Measurements from ENCODE around the gene KLHL2.
"Not testable (repeated sequence)": the region's sequence is repeated elsewhere in the genome, so short reads cannot be mapped to it uniquely, and the experiment has no call there.

KLHL2 gene

GRCh38 chr4:165232623-165233433 lies 25.5 kb downstream of the KLHL2 start:
- not testable (repeated sequence) for DNase-seq (ENCODE audit: low read depth in 2 of 2)

- no peak for DNase-seq (ENCODE audit: low read depth in 2 of 2)
Measured at GRCh38 chr4:165234766-165235165, 27.4 kb downstream of the KLHL2 start.

- DNase-seq (ENCODE audit: low read depth in 2 of 2), result not testable (repeated sequence)
Measured at GRCh38 chr4:165236852-165237251, 29.5 kb downstream of the KLHL2 start.

- DNase-seq (ENCODE audit: low read depth in 2 of 2), result not testable (repeated sequence)
Measured at GRCh38 chr4:165238041-165238640, 30.8 kb downstream of the KLHL2 start.

- not testable (repeated sequence) for DNase-seq (ENCODE audit: low read depth in 2 of 2)
Measured at GRCh38 chr4:165240761-165241160, 33.4 kb downstream of the KLHL2 start.

GRCh38 chr4:165244148-165244547 lies 36.8 kb downstream of the KLHL2 start:
- DNase-seq (ENCODE audit: low read depth in 2 of 2), result not testable (repeated sequence)

GRCh38 chr4:165244587-165245186 lies 37.3 kb downstream of the KLHL2 start:
- DNase-seq (ENCODE audit: low read depth in 2 of 2), result not testable (repeated sequence)

- DNase-seq (ENCODE audit: low read depth in 2 of 2), result no peak
Measured at GRCh38 chr4:165248102-165248501, 40.7 kb downstream of the KLHL2 start.

GRCh38 chr4:165248904-165249303 lies 41.5 kb downstream of the KLHL2 start:
- DNase-seq (ENCODE audit: low read depth in 2 of 2), result peak in 1 of 2 donors; percentile 7

GRCh38 chr4:165254771-165255170 lies 47.4 kb downstream of the KLHL2 start:
- not testable (repeated sequence) for DNase-seq (ENCODE audit: low read depth in 2 of 2)

- peak; percentile 46 to 47 for DNase-seq (ENCODE audit: low read depth in 2 of 2)
Measured at GRCh38 chr4:165255439-165255838, 48.1 kb downstream of the KLHL2 start.

- not testable (repeated sequence) for DNase-seq (ENCODE audit: low read depth in 2 of 2)
Measured at GRCh38 chr4:165256074-165256659, 48.8 kb downstream of the KLHL2 start.

- not testable (repeated sequence) for DNase-seq (ENCODE audit: low read depth in 2 of 2)
Measured at GRCh38 chr4:165259776-165260175, 52.4 kb downstream of the KLHL2 start.

GRCh38 chr4:165262306-165262705 lies 54.9 kb downstream of the KLHL2 start:
- not testable (repeated sequence) for DNase-seq (ENCODE audit: low read depth in 2 of 2)

GRCh38 chr4:165263466-165263865 lies 56.1 kb downstream of the KLHL2 start:
- DNase-seq (ENCODE audit: low read depth in 2 of 2), result not testable (repeated sequence)

- not testable (repeated sequence) for DNase-seq (ENCODE audit: low read depth in 2 of 2)
Measured at GRCh38 chr4:165269931-165270330, 62.6 kb downstream of the KLHL2 start.

GRCh38 chr4:165273443-165273842 lies 66.1 kb downstream of the KLHL2 start:
- DNase-seq (ENCODE audit: low read depth in 2 of 2), result not testable (repeated sequence)

GRCh38 chr4:165275357-165275756 lies 68.0 kb downstream of the KLHL2 start:
- DNase-seq (ENCODE audit: low read depth in 2 of 2), result not testable (repeated sequence)

- DNase-seq (ENCODE audit: low read depth in 2 of 2), result not testable (repeated sequence)
Measured at GRCh38 chr4:165279531-165279930, 72.2 kb downstream of the KLHL2 start.

GRCh38 chr4:165284697-165285096 lies 77.3 kb downstream of the KLHL2 start:
- not testable (repeated sequence) for DNase-seq (ENCODE audit: low read depth in 2 of 2)

GRCh38 chr4:165286619-165287340 lies 79.4 kb downstream of the KLHL2 start:
- not testable (repeated sequence) for DNase-seq (ENCODE audit: low read depth in 2 of 2)
